Progenitor cell of endocrine pancreas (in vitro differentiated cells): ENCODE measurements around the gene ARHGEF12. TPM values are rescaled to one million over a fixed set of nuclear protein-coding genes. Genes with fewer than 3 reads are reported as not detected.

ENCODE experiments used
- DNase-seq: peaks from one replicate; pipeline ENCODE4 v3.0.0; 2021; ENCODE audit warnings: low spot score; ENCODE audit not compliant: unreplicated experiment
- H3K27ac Mint-ChIP-seq: 2 replicates; pipeline ENCODE4 v1.8.0; 2021; ENCODE audit warnings: mild to moderate bottlenecking, moderate library complexity, mixed read lengths
- H3K27me3 Mint-ChIP-seq: 2 replicates; pipeline ENCODE4 v1.8.0; 2021; ENCODE audit warnings: mixed read lengths
- H3K36me3 Mint-ChIP-seq: 2 replicates; pipeline ENCODE4 v1.8.0; 2022; ENCODE audit warnings: mixed read lengths; ENCODE audit not compliant: insufficient read depth
- H3K4me1 Mint-ChIP-seq: 2 replicates; pipeline ENCODE4 v1.8.0; 2021; ENCODE audit warnings: low read depth, mixed read lengths
- H3K4me3 Mint-ChIP-seq: 2 replicates; pipeline ENCODE4 v1.8.0; 2021; ENCODE audit warnings: low read depth, mild to moderate bottlenecking, moderate library complexity, mixed read lengths
- H3K9me3 Mint-ChIP-seq: 2 replicates; pipeline ENCODE4 v1.8.0; 2021; ENCODE audit warnings: low read depth, mixed read lengths
- total RNA-seq: library from RNA; stranded (reverse); gene quantifications from 2 replicates; pipeline ENCODE4 v1.2.1, GENCODE V29; 2021
- TF ChIP-seq, protein P1 (sequence below): fragments of 200-600 bp; sonication (generic); IDR thresholded peaks from one replicate; pipeline ENCODE4 v1.5.0; 2021; ENCODE audit warnings: antibody characterized with exemption, mild to moderate bottlenecking; ENCODE audit not compliant: unreplicated experiment

The ARHGEF12 gene
- total RNA-seq, 1 donor from 2014 or later, result 64.9 TPM

DNA sequence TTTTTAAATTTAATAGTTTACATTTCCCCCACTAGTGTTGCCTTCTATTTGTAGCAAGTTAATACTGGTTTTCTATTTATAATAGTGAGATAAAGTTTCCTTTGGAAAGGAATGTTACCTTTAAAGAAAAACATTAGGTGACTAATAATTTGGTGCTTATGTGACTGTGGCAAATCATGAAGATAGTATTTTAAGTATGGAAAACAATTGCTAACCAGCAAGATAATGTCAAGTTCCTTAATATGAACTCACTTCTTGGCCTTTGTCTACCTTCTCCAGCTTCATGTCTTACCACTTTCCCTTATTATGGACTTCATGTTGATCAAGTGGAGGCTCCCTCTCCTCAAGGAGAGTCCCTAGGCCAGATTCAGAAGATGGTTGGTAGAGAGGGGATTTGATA, 27.2 kb downstream of the ARHGEF12 start:
- peaks cover 7% of the 10 kb centered on the region for H3K9me3 Mint-ChIP-seq
- no peaks in the 10 kb centered on the region for H3K27me3 Mint-ChIP-seq
- H3K27ac Mint-ChIP-seq, result no peak overlapping the region
- H3K4me3 Mint-ChIP-seq, result no peak overlapping the region
- TF ChIP-seq, protein P1, sequence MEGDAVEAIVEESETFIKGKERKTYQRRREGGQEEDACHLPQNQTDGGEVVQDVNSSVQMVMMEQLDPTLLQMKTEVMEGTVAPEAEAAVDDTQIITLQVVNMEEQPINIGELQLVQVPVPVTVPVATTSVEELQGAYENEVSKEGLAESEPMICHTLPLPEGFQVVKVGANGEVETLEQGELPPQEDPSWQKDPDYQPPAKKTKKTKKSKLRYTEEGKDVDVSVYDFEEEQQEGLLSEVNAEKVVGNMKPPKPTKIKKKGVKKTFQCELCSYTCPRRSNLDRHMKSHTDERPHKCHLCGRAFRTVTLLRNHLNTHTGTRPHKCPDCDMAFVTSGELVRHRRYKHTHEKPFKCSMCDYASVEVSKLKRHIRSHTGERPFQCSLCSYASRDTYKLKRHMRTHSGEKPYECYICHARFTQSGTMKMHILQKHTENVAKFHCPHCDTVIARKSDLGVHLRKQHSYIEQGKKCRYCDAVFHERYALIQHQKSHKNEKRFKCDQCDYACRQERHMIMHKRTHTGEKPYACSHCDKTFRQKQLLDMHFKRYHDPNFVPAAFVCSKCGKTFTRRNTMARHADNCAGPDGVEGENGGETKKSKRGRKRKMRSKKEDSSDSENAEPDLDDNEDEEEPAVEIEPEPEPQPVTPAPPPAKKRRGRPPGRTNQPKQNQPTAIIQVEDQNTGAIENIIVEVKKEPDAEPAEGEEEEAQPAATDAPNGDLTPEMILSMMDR, result no peak
- no peak for DNase-seq
- H3K36me3 Mint-ChIP-seq, result peaks cover 4% of the 10 kb centered on the region
- no peaks in the 10 kb centered on the region for H3K4me1 Mint-ChIP-seq

- Mint-ChIP-seq H3K27me3 (no peaks in the 10 kb centered on the region), H3K4me1 (no peaks in the 10 kb centered on the region), H3K27ac (no peak overlapping the region), H3K9me3 (no peaks in the 10 kb centered on the region), H3K36me3 (no peaks in the 10 kb centered on the region), H3K4me3 (no peak overlapping the region)
- TF ChIP-seq, protein P1, result no peak
- DNase-seq, result no peak
These were observed 29.3 kb downstream of the ARHGEF12 start for GRCh38 chr11:120365512-120365911.

DNA sequence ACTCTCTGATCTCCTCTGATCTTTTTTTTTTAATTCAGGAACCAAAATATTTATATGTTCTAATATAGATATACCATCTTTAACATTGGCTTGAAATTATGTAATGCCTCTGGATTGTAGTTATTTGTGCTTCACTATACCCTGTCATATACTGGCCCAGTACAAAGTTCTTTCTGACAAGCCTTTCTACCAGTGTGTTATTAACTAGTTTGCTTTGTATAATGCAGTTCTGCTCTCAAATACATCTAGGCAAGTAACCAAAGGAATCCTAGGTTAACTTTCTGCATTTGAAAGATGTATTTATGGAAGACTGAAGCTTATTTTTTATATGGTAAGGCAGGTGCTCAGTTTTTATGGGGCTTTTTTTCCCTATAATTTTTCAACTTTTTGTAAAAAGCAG, 36.1 kb downstream of the ARHGEF12 start:
- peaks cover 9% of the 10 kb centered on the region for H3K4me1 Mint-ChIP-seq
- H3K27ac Mint-ChIP-seq, result no peak overlapping the region
- no peak overlapping the region for H3K4me3 Mint-ChIP-seq
- TF ChIP-seq, protein P1, result no peak
- no peak for DNase-seq
- no peaks in the 10 kb centered on the region for H3K27me3 Mint-ChIP-seq
- H3K9me3 Mint-ChIP-seq, result peaks cover 5% of the 10 kb centered on the region
- peaks cover 2% of the 10 kb centered on the region for H3K36me3 Mint-ChIP-seq

- Mint-ChIP-seq H3K4me1 (peaks cover 9% of the 10 kb centered on the region), H3K36me3 (peaks cover 12% of the 10 kb centered on the region), H3K4me3 (no peak overlapping the region), H3K9me3 (peaks cover 15% of the 10 kb centered on the region), H3K27ac (no peak overlapping the region), H3K27me3 (no peaks in the 10 kb centered on the region)
- DNase-seq, result no peak
- TF ChIP-seq, protein P1, result no peak
These were observed 38.9 kb downstream of the ARHGEF12 start for GRCh38 chr11:120375076-120375475.

- no peak overlapping the region for H3K4me3 Mint-ChIP-seq
- H3K9me3 Mint-ChIP-seq, result peaks cover 18% of the 10 kb centered on the region
- TF ChIP-seq, protein P1, result no peak
- peaks cover 13% of the 10 kb centered on the region for H3K36me3 Mint-ChIP-seq
- peaks cover 8% of the 10 kb centered on the region for H3K4me1 Mint-ChIP-seq
- H3K27ac Mint-ChIP-seq, result no peak overlapping the region
- no peaks in the 10 kb centered on the region for H3K27me3 Mint-ChIP-seq
- DNase-seq, result no peak
These were observed 40.5 kb downstream of the ARHGEF12 start for GRCh38 chr11:120376547-120377182.
